Mucosa of descending colon (tissue), 3 donors: ENCODE results near the gene SLC45A3. TPM values are rescaled to one million over a fixed set of nuclear protein-coding genes. Genes with fewer than 3 reads are reported as not detected.
A peak's percentile ranks its signal among the peaks of the same experiment; 100 is the strongest.

Experiments used
- ATAC-seq: fragments of 200-7000 bp; cut with Tn5 transposase; one replicate; pipeline ENCODE4 v1.9.1; 2020; ENCODE audit warnings: mild to moderate bottlenecking, moderate library complexity
- DNase-seq, 3 donors: peaks; one replicate each; pipeline ENCODE4 v3.0.0-alpha.2; 2020
- H3K36me3 ChIP-seq: fragments of 200-600 bp; one replicate; pipeline ENCODE4 v1.8.0; 2021; ENCODE audit warnings: low read depth, mild to moderate bottlenecking
- H3K4me1 ChIP-seq: fragments of 200-600 bp; one replicate; pipeline ENCODE4 v1.8.0; 2021; ENCODE audit warnings: low read depth, mild to moderate bottlenecking
- H3K4me3 ChIP-seq: fragments of 200-600 bp; one replicate; pipeline ENCODE4 v1.8.0; 2021; ENCODE audit warnings: mild to moderate bottlenecking
- H3K9me3 ChIP-seq: fragments of 200-600 bp; one replicate; pipeline ENCODE4 v1.8.0; 2021; ENCODE audit warnings: mild to moderate bottlenecking
- CTCF ChIP-seq: fragments of 200-600 bp; IDR thresholded peaks from one replicate; pipeline ENCODE4 v1.8.0; 2022; ENCODE audit warnings: antibody characterized with exemption, mild to moderate bottlenecking
- intact Hi-C, 2 donors: fragments of 100-400 bp; cut with DNase I in 1 of 2; cut with micrococcal nuclease in 1 of 2; formaldehyde crosslinking; loops; one replicate each; pipeline versions ENCODE4 v1.11.0 to v1.11.1; 2022; cut with DNase I, micrococcal nuclease
- total RNA-seq, 3 donors: library from RNA; stranded (reverse); fragmentation: NEBNext Ultra II Directional in 2 of 3; extraction: Animal tissue kit (Norgen Biotek cat#: 25700) in 2 of 3; gene quantifications; one replicate each; pipeline versions ENCODE4 v1.2.1 to v1.2.4, GENCODE V29; 2021 to 2023
- donor health status: DM: no; HTN: no; CAD: no; lungs with moderate emphysema.
- donor health status: DM: no; HTN: no; CAD: no.
- donor health status: DM: no; HTN: yes; CAD: no.

Gene SLC45A3
- total RNA-seq, 3 donors from 2014 or later: 13.7 to 19.0 (median 18.8) TPM

- no peaks in the 10 kb centered on the region for H3K9me3 ChIP-seq
- no peaks in the 10 kb centered on the region for H3K36me3 ChIP-seq
- TF ChIP-seq CTCF: no peak
- no peak overlapping the region for H3K4me3 ChIP-seq
- ATAC-seq (peak; percentile 78), DNase-seq (no peak)
- peaks cover 7% of the 10 kb centered on the region for H3K4me1 ChIP-seq
- intact Hi-C loops: no loop called here
These were observed 36.2 kb upstream of the SLC45A3 start for GRCh38 chr1:205716371-205717132.

- DNase-seq (no peak), ATAC-seq (peak; percentile 32)
- intact Hi-C loops: no loop called here
- Histone ChIP-seq H3K4me1 (peaks cover 7% of the 10 kb centered on the region), H3K4me3 (no peak overlapping the region), H3K36me3 (no peaks in the 10 kb centered on the region), H3K9me3 (no peaks in the 10 kb centered on the region)
- TF ChIP-seq CTCF: no peak
These were observed 35.3 kb upstream of the SLC45A3 start for GRCh38 chr1:205715628-205716027.

DNA sequence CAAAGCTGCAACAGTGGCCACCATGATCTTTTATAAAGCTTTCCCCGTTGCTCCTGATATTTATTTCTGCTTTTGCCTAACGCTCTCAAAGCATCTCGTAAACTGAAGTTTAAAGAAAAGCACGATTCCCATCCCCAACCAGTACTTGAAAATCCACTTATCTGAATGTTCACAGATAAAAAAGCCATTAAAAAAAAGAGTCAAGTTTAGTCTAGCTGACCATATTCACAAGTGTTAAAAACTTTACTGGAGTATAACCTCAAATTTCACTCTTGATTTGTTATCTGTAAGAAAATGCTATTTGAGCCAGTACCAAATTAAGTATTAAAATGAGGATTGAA is 34.6 kb upstream of the SLC45A3 start:
- no peaks in the 10 kb centered on the region for H3K9me3 ChIP-seq
- no peak overlapping the region for H3K4me3 ChIP-seq
- DNase-seq: no peak
- intact Hi-C loops: loop anchor here in 1 of 2 donors (5.0 kb wide), 1 partner anchor 58 kb away; no protein-coding TSS in a partner anchor
- no peaks in the 10 kb centered on the region for H3K36me3 ChIP-seq
- H3K4me1 ChIP-seq: peaks cover 7% of the 10 kb centered on the region
- no peak for TF ChIP-seq CTCF
- no peak for ATAC-seq

DNA sequence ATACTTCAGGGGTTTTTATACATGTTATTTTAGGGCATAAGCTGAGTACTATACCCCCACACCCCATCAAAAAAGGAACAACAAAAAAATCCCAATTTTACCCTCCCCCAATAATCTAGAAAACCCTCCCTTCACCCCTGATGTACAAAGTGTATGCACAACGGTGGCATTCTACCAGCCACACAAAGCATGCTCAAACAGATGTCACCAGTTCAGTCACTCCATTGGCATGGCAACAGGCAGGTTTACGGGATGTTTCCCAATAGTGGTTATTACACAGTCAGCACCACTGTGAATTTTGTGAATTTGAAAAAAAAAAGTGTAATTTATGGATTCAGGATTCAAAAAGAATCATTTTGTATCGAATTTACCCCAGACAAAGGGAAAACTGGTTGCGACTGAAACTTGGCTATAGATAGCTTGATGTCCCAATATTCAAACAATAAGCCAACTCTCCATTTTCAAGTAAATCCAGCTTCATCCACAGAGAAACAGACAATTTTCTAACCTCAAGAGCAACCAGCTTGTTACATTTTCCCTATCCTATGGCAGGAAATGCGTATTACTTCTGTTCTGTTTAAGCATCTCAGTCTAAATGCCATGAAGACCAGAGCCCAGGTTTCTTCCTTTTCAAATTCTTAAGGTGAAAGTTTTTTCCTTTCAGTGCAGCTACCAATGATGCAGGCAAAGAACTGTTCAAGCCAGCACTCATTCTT is 34.0 kb upstream of the SLC45A3 start:
- intact Hi-C loops: loop anchor here in 1 of 2 donors (5.0 kb wide), 1 partner anchor 57 kb away; no protein-coding TSS in a partner anchor
- no peak overlapping the region for H3K4me3 ChIP-seq
- TF ChIP-seq CTCF: no peak
- H3K4me1 ChIP-seq: peaks cover 7% of the 10 kb centered on the region
- DNase-seq (no peak), ATAC-seq (peak; percentile 26)
- H3K36me3 ChIP-seq: no peaks in the 10 kb centered on the region
- H3K9me3 ChIP-seq: no peaks in the 10 kb centered on the region

- intact Hi-C loops: loop anchor here in 1 of 2 donors (5.0 kb wide), 1 partner anchor 54 kb away; no protein-coding TSS in a partner anchor
- H3K9me3 ChIP-seq: no peaks in the 10 kb centered on the region
- H3K36me3 ChIP-seq: no peaks in the 10 kb centered on the region
- ATAC-seq: peak; percentile 90
- peak in 1 of 3 donors; percentile 97 for DNase-seq
- TF ChIP-seq CTCF: peak; percentile 58
- no peaks in the 10 kb centered on the region for H3K4me1 ChIP-seq
- H3K4me3 ChIP-seq: no peak overlapping the region
These were observed 31.1 kb upstream of the SLC45A3 start for GRCh38 chr1:205711105-205712048.
